22Rv1 (cell line): ENCODE results near the gene BAG2.

Experiments
- ZFX ChIP-seq: fragments of 450-650 bp; IDR thresholded peaks from 2 replicates; pipeline ENCODE4 v1.6.1; 2017; ENCODE audit warnings: antibody characterized with exemption, borderline replicate concordance
- TF ChIP-seq, protein P1 (sequence below): fragments of 450-650 bp; IDR thresholded peaks from 2 replicates; pipeline ENCODE4 v1.5.1; 2017; ENCODE audit warnings: mild to moderate bottlenecking

DNA sequence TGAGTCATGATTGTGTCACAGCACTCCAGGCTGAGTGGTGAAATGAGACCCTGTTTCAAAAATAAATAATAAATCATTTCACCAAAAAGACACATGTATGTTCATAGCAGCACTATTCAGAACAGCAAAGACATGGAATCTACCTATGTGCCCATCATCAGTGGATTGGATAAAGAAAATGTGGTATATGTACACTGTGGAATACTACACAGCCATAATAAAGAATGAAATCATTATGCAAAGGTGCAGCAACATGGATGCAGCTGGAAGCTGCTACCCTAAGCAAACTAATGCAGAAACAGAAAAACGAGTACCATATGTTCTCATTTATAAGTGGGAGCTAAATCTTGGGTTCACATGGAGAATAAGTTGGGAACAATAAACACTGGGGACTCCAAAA is 49.0 kb upstream of the BAG2 start:
- TF ChIP-seq, protein P1, sequence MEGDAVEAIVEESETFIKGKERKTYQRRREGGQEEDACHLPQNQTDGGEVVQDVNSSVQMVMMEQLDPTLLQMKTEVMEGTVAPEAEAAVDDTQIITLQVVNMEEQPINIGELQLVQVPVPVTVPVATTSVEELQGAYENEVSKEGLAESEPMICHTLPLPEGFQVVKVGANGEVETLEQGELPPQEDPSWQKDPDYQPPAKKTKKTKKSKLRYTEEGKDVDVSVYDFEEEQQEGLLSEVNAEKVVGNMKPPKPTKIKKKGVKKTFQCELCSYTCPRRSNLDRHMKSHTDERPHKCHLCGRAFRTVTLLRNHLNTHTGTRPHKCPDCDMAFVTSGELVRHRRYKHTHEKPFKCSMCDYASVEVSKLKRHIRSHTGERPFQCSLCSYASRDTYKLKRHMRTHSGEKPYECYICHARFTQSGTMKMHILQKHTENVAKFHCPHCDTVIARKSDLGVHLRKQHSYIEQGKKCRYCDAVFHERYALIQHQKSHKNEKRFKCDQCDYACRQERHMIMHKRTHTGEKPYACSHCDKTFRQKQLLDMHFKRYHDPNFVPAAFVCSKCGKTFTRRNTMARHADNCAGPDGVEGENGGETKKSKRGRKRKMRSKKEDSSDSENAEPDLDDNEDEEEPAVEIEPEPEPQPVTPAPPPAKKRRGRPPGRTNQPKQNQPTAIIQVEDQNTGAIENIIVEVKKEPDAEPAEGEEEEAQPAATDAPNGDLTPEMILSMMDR = no peak
- TF ChIP-seq ZFX = no peak
